ENCODE results near the gene GMDS. TPM values are rescaled to one million over a fixed set of nuclear protein-coding genes. Genes with fewer than 3 reads are reported as not detected.
A peak's percentile ranks its signal among the peaks of the same experiment; 100 is the strongest.

Gene GMDS
- total RNA-seq, 2 donors from 2014 or later = 25.4 to 29.5 TPM

- H3K36me3 ChIP-seq (ENCODE audit: control insufficient read depth, insufficient read depth, low read length) = no peaks in the 10 kb centered on the region
- DNase-seq = no peak
- peaks cover 10% of the 10 kb centered on the region for H3K27me3 Mint-ChIP-seq (ENCODE audit: insufficient read depth)
- TF ChIP-seq CTCF (conservative IDR thresholded peaks at IDR 0.05) = no peak
- H3K4me1 Mint-ChIP-seq = peaks cover 3% of the 10 kb centered on the region
- H3K27me3 ChIP-seq (ENCODE audit: control insufficient read depth, insufficient read depth, low read length, poor library complexity, severe bottlenecking) = peaks cover 17% of the 10 kb centered on the region
- no peaks in the 10 kb centered on the region for H3K4me1 ChIP-seq (ENCODE audit: control insufficient read depth, insufficient read depth, low read length)
- no peak overlapping the region for H3K27ac ChIP-seq (ENCODE audit: low read depth, low read length)
- no CpG with 5 or more reads among the region's 1 CpG for WGBS, 2 experiments (ENCODE audit: insufficient coverage in 1 of 2, insufficient read length in 1 of 2)
- H3K4me3 Mint-ChIP-seq = no peak overlapping the region
- no peak overlapping the region for H3K9ac ChIP-seq (ENCODE audit: extremely low read depth, low read length, poor library complexity, severe bottlenecking)
- H3K4me3 ChIP-seq (ENCODE audit: low read length) = no peak overlapping the region
- H3K27ac Mint-ChIP-seq = no peak overlapping the region
- no peaks in the 10 kb centered on the region for H3K36me3 Mint-ChIP-seq (ENCODE audit: low read depth)
- no peaks in the 10 kb centered on the region for H3K9me3 ChIP-seq (ENCODE audit: control insufficient read depth, low read length)
- H3K9me3 Mint-ChIP-seq = no peaks in the 10 kb centered on the region
These were observed 166.5 kb downstream of the GMDS start for GRCh38 chr6:2078888-2079287.

- Histone ChIP-seq H3K4me3 (ENCODE audit: low read length) (no peak overlapping the region), H3K36me3 (ENCODE audit: control insufficient read depth, insufficient read depth, low read length) (no peaks in the 10 kb centered on the region), H3K27ac (ENCODE audit: low read depth, low read length) (no peak overlapping the region), H3K4me1 (ENCODE audit: control insufficient read depth, insufficient read depth, low read length) (no peaks in the 10 kb centered on the region), H3K9ac (ENCODE audit: extremely low read depth, low read length, poor library complexity, severe bottlenecking) (no peak overlapping the region), H3K9me3 (ENCODE audit: control insufficient read depth, low read length) (no peaks in the 10 kb centered on the region), H3K27me3 (ENCODE audit: control insufficient read depth, insufficient read depth, low read length, poor library complexity, severe bottlenecking) (peaks cover 16% of the 10 kb centered on the region)
- 90% methylated on average over 1 of the region's 1 CpG; no CpG with 5 or more reads in 1 of the 2 experiments for WGBS, 2 experiments (ENCODE audit: insufficient coverage in 1 of 2, insufficient read length in 1 of 2)
- Mint-ChIP-seq H3K27ac (no peak overlapping the region), H3K36me3 (ENCODE audit: low read depth) (no peaks in the 10 kb centered on the region), H3K9me3 (no peaks in the 10 kb centered on the region), H3K4me3 (no peak overlapping the region), H3K4me1 (no peaks in the 10 kb centered on the region), H3K27me3 (ENCODE audit: insufficient read depth) (peaks cover 10% of the 10 kb centered on the region)
- no peak for TF ChIP-seq CTCF (conservative IDR thresholded peaks at IDR 0.05)
- no peak for DNase-seq
These were observed 167.6 kb downstream of the GMDS start for GRCh38 chr6:2077826-2078225.

DNA sequence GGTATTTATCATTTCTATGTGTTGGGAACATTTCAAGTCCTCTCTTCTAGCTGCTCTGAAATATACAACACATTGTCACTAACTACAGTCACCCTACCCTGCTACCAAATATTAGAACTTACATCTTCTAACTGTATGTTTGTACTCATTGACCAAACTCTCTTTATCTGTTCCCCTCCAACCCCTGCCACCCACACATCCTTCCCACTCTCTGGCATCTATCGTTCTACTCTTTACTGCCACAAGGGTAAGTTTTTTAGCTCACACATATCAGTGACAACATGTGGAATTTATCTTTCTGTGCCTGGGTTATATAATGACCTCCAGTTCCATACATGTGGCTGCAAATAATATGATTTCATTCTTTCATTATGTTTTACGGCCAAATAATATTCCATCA, 171.9 kb downstream of the GMDS start:
- Histone ChIP-seq H3K36me3 (ENCODE audit: control insufficient read depth, insufficient read depth, low read length) (no peaks in the 10 kb centered on the region), H3K9me3 (ENCODE audit: control insufficient read depth, low read length) (no peaks in the 10 kb centered on the region), H3K4me1 (ENCODE audit: control insufficient read depth, insufficient read depth, low read length) (no peaks in the 10 kb centered on the region), H3K4me3 (ENCODE audit: low read length) (no peak overlapping the region), H3K27ac (ENCODE audit: low read depth, low read length) (no peak overlapping the region), H3K27me3 (ENCODE audit: control insufficient read depth, insufficient read depth, low read length, poor library complexity, severe bottlenecking) (no peaks in the 10 kb centered on the region), H3K9ac (ENCODE audit: extremely low read depth, low read length, poor library complexity, severe bottlenecking) (no peak overlapping the region)
- Mint-ChIP-seq H3K4me1 (no peaks in the 10 kb centered on the region), H3K27ac (no peak overlapping the region), H3K36me3 (ENCODE audit: low read depth) (peaks cover 2% of the 10 kb centered on the region), H3K4me3 (no peak overlapping the region), H3K27me3 (ENCODE audit: insufficient read depth) (no peaks in the 10 kb centered on the region), H3K9me3 (no peaks in the 10 kb centered on the region)
- DNase-seq = no peak
- WGBS, 2 experiments (ENCODE audit: insufficient coverage in 1 of 2, insufficient read length in 1 of 2) = 87 to 93% methylated on average over 2 of the region's 2 CpGs
- TF ChIP-seq CTCF (conservative IDR thresholded peaks at IDR 0.05) = peak; percentile 39

Data from endodermal cell (in vitro differentiated cells).